Measurements from ENCODE around the gene ZNF710.

The ZNF710 gene

GRCh38 chr15:90072978-90073640 lies 72.0 kb downstream of the ZNF710 start:
- no peak overlapping the region for H3K27ac ChIP-seq (ENCODE audit: low read depth, low read length)
- H3K27me3 ChIP-seq (ENCODE audit: control insufficient read depth, insufficient read depth, low read length): no peaks in the 10 kb centered on the region
- no peak overlapping the region for H3K9ac ChIP-seq (ENCODE audit: low read length)
- no peak overlapping the region for H3K4me3 ChIP-seq (ENCODE audit: low read depth, low read length)
- no peaks in the 10 kb centered on the region for H3K9me3 ChIP-seq (ENCODE audit: control insufficient read depth, insufficient read depth, low read depth, low read length)
- H3K36me3 ChIP-seq (ENCODE audit: control insufficient read depth, insufficient read depth, low read length): peaks cover 15% of the 10 kb centered on the region
- peaks cover 25% of the 10 kb centered on the region for H3K4me1 ChIP-seq (ENCODE audit: control insufficient read depth, insufficient read depth, low read length)

- Histone ChIP-seq H3K4me3 (ENCODE audit: low read depth, low read length) (no peak overlapping the region), H3K36me3 (ENCODE audit: control insufficient read depth, insufficient read depth, low read length) (peaks cover 16% of the 10 kb centered on the region), H3K9ac (ENCODE audit: low read length) (no peak overlapping the region), H3K9me3 (ENCODE audit: control insufficient read depth, insufficient read depth, low read depth, low read length) (no peaks in the 10 kb centered on the region), H3K27me3 (ENCODE audit: control insufficient read depth, insufficient read depth, low read length) (no peaks in the 10 kb centered on the region), H3K4me1 (ENCODE audit: control insufficient read depth, insufficient read depth, low read length) (peaks cover 25% of the 10 kb centered on the region), H3K27ac (ENCODE audit: low read depth, low read length) (no peak overlapping the region)
Measured at GRCh38 chr15:90074023-90074422, 72.9 kb downstream of the ZNF710 start.

DNA sequence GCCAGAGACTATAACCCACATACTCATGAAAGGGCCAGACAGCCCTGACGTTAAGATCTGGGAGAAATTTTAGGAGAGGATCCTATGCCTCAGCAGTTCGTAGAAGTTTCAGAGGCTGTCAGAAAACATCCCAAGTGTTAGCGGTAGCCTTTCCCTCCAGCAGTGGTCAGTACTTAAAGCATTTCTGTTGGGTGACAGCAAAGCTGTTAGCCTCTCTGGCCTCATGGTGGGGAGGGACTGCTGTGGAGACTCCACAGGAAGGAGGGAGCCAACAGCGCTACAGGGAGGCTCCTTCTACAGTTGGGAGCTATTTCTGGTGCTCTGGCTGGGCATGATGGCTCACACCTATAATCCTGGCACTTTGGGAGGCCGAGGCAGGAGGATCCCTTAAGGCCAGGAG lies 73.8 kb downstream of the ZNF710 start:
- H3K36me3 ChIP-seq (ENCODE audit: control insufficient read depth, insufficient read depth, low read length): peaks cover 25% of the 10 kb centered on the region
- no peaks in the 10 kb centered on the region for H3K9me3 ChIP-seq (ENCODE audit: control insufficient read depth, insufficient read depth, low read depth, low read length)
- H3K27me3 ChIP-seq (ENCODE audit: control insufficient read depth, insufficient read depth, low read length): no peaks in the 10 kb centered on the region
- H3K27ac ChIP-seq (ENCODE audit: low read depth, low read length): no peak overlapping the region; the same call in 1 of the 2 replicates
- peak overlapping the region; percentile 8 for H3K9ac ChIP-seq (ENCODE audit: low read length)
- no peak overlapping the region for H3K4me3 ChIP-seq (ENCODE audit: low read depth, low read length)
- H3K4me1 ChIP-seq (ENCODE audit: control insufficient read depth, insufficient read depth, low read length): peaks cover 25% of the 10 kb centered on the region

- Histone ChIP-seq H3K9ac (ENCODE audit: low read length) (peak overlapping the region; percentile 48), H3K27ac (ENCODE audit: low read depth, low read length) (peak overlapping the region; percentile 46; the same call in 1 of the 2 replicates), H3K4me1 (ENCODE audit: control insufficient read depth, insufficient read depth, low read length) (peaks cover 25% of the 10 kb centered on the region), H3K4me3 (ENCODE audit: low read depth, low read length) (no peak overlapping the region), H3K27me3 (ENCODE audit: control insufficient read depth, insufficient read depth, low read length) (no peaks in the 10 kb centered on the region), H3K9me3 (ENCODE audit: control insufficient read depth, insufficient read depth, low read depth, low read length) (no peaks in the 10 kb centered on the region), H3K36me3 (ENCODE audit: control insufficient read depth, insufficient read depth, low read length) (peaks cover 32% of the 10 kb centered on the region)
Measured at GRCh38 chr15:90075420-90076289, 74.5 kb downstream of the ZNF710 start.

DNA sequence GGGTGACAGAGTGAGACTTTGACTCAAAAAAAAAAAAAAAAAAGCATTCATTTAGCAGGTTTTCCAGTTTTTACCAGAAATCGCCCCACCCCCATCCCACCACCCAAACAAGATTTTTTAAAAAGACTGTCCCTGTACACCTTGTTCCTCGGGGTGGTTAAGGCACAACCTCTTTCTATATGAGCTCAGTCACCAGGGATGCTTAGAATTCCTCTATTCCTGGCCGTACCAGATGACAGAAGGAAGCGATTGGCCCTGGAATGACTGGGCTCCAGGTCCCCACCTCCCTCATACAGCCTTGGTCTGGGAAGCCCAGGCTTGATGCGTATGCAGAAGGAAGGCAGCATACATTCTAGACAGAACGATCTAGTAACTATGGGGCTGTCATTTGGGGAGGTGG lies 75.6 kb downstream of the ZNF710 start:
- no peaks in the 10 kb centered on the region for H3K9me3 ChIP-seq (ENCODE audit: control insufficient read depth, insufficient read depth, low read depth, low read length)
- peaks cover 29% of the 10 kb centered on the region for H3K4me1 ChIP-seq (ENCODE audit: control insufficient read depth, insufficient read depth, low read length)
- H3K9ac ChIP-seq (ENCODE audit: low read length): no peak overlapping the region
- peaks cover 32% of the 10 kb centered on the region for H3K36me3 ChIP-seq (ENCODE audit: control insufficient read depth, insufficient read depth, low read length)
- H3K27ac ChIP-seq (ENCODE audit: low read depth, low read length): no peak overlapping the region
- H3K27me3 ChIP-seq (ENCODE audit: control insufficient read depth, insufficient read depth, low read length): no peaks in the 10 kb centered on the region
- H3K4me3 ChIP-seq (ENCODE audit: low read depth, low read length): no peak overlapping the region

DNA sequence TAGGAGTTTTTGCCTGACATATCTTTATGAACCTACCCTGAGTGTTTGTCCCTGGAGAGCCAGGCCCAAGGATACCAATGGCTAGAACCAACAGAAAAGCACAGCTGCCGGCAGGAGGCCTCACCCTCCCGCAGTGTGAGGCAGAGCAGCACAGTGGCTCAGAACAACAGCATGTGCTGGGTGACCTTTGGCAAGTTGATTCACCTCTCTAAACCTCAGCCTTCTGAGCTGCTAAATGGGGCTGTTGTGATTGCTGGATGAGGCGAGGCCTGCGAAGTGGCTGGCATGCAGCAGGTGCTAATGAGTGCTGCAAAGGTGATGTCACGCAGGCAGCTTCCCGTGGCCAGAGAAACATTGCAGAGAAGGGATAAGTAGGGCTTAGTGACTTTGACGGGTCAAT lies 77.8 kb downstream of the ZNF710 start:
- H3K9me3 ChIP-seq (ENCODE audit: control insufficient read depth, insufficient read depth, low read depth, low read length): no peaks in the 10 kb centered on the region
- peaks cover 32% of the 10 kb centered on the region for H3K36me3 ChIP-seq (ENCODE audit: control insufficient read depth, insufficient read depth, low read length)
- H3K27me3 ChIP-seq (ENCODE audit: control insufficient read depth, insufficient read depth, low read length): no peaks in the 10 kb centered on the region
- H3K9ac ChIP-seq (ENCODE audit: low read length): no peak overlapping the region
- no peak overlapping the region for H3K4me3 ChIP-seq (ENCODE audit: low read depth, low read length)
- H3K4me1 ChIP-seq (ENCODE audit: control insufficient read depth, insufficient read depth, low read length): peaks cover 33% of the 10 kb centered on the region
- no peak overlapping the region for H3K27ac ChIP-seq (ENCODE audit: low read depth, low read length)

GRCh38 chr15:90079619-90080457 lies 78.7 kb downstream of the ZNF710 start:
- Histone ChIP-seq H3K4me3 (ENCODE audit: low read depth, low read length) (no peak overlapping the region), H3K9me3 (ENCODE audit: control insufficient read depth, insufficient read depth, low read depth, low read length) (no peaks in the 10 kb centered on the region), H3K27ac (ENCODE audit: low read depth, low read length) (no peak overlapping the region; the same call in 1 of the 2 replicates), H3K9ac (ENCODE audit: low read length) (no peak overlapping the region), H3K27me3 (ENCODE audit: control insufficient read depth, insufficient read depth, low read length) (no peaks in the 10 kb centered on the region), H3K4me1 (ENCODE audit: control insufficient read depth, insufficient read depth, low read length) (peaks cover 31% of the 10 kb centered on the region), H3K36me3 (ENCODE audit: control insufficient read depth, insufficient read depth, low read length) (peaks cover 37% of the 10 kb centered on the region)

DNA sequence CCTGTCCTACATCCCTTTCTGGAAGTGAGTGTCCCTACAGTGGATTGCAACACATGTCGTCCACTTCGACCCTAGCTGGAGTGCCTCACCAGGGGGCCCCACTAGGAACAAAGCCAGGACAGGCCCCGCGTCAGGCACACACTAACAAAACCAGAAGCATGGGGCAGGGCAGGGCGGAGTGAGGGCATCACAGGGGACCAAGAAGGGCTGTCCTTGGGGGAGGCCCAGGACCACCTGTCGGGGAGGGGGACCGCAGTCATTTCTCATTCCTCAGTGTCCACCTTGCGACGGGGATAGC lies 79.3 kb downstream of the ZNF710 start:
- no peak overlapping the region for H3K27ac ChIP-seq (ENCODE audit: low read depth, low read length)
- no peaks in the 10 kb centered on the region for H3K9me3 ChIP-seq (ENCODE audit: control insufficient read depth, insufficient read depth, low read depth, low read length)
- no peaks in the 10 kb centered on the region for H3K27me3 ChIP-seq (ENCODE audit: control insufficient read depth, insufficient read depth, low read length)
- H3K4me1 ChIP-seq (ENCODE audit: control insufficient read depth, insufficient read depth, low read length): peaks cover 26% of the 10 kb centered on the region
- H3K36me3 ChIP-seq (ENCODE audit: control insufficient read depth, insufficient read depth, low read length): peaks cover 42% of the 10 kb centered on the region
- H3K9ac ChIP-seq (ENCODE audit: low read length): no peak overlapping the region
- no peak overlapping the region for H3K4me3 ChIP-seq (ENCODE audit: low read depth, low read length)

GRCh38 chr15:90080818-90081393 lies 79.8 kb downstream of the ZNF710 start:
- H3K9me3 ChIP-seq (ENCODE audit: control insufficient read depth, insufficient read depth, low read depth, low read length): no peaks in the 10 kb centered on the region
- H3K27ac ChIP-seq (ENCODE audit: low read depth, low read length): no peak overlapping the region
- H3K36me3 ChIP-seq (ENCODE audit: control insufficient read depth, insufficient read depth, low read length): peaks cover 42% of the 10 kb centered on the region
- no peak overlapping the region for H3K9ac ChIP-seq (ENCODE audit: low read length)
- H3K4me1 ChIP-seq (ENCODE audit: control insufficient read depth, insufficient read depth, low read length): peaks cover 21% of the 10 kb centered on the region
- H3K27me3 ChIP-seq (ENCODE audit: control insufficient read depth, insufficient read depth, low read length): no peaks in the 10 kb centered on the region
- no peak overlapping the region for H3K4me3 ChIP-seq (ENCODE audit: low read depth, low read length)

DNA sequence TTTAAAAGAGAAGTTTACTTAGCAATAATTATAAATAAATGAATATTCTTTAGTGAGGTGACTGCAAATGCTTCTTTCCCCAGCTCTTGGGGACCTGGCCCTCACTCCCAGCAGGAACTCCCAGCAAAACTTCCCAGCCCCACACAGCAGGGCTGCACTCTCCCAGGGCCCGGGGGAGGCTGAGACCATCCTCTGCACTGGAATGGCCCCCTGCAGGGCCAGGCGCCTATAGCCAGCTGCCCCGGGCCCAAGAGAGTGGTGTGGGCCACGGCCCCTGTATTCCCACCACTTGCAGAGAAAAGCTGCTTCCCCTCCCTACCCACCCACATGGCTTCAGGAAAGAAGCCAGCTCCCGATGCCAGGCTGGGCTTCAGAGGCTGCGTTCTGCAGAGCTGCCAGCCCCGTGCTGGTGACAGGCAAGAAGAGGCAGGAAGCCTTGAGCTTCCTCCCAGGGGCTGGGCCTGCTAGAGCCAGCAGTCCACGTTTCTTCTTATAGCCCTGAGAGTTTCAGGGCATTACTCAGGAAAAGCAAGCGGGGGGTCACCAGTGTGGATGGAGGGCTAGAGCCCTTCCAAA lies 81.1 kb downstream of the ZNF710 start:
- H3K4me3 ChIP-seq (ENCODE audit: low read depth, low read length): no peak overlapping the region
- H3K4me1 ChIP-seq (ENCODE audit: control insufficient read depth, insufficient read depth, low read length): peaks cover 12% of the 10 kb centered on the region; the same call in 1 of the 2 replicates
- peaks cover 45% of the 10 kb centered on the region for H3K36me3 ChIP-seq (ENCODE audit: control insufficient read depth, insufficient read depth, low read length)
- H3K27me3 ChIP-seq (ENCODE audit: control insufficient read depth, insufficient read depth, low read length): no peaks in the 10 kb centered on the region
- H3K27ac ChIP-seq (ENCODE audit: low read depth, low read length): no peak overlapping the region
- H3K9ac ChIP-seq (ENCODE audit: low read length): no peak overlapping the region
- H3K9me3 ChIP-seq (ENCODE audit: control insufficient read depth, insufficient read depth, low read depth, low read length): no peaks in the 10 kb centered on the region
